ENCODE measurements around the gene GPR18. TPM values are rescaled to one million over a fixed set of nuclear protein-coding genes. Genes with fewer than 3 reads are reported as not detected.

The GPR18 gene
- total RNA-seq, 1 experiment from 2014 or later = not detected

DNA sequence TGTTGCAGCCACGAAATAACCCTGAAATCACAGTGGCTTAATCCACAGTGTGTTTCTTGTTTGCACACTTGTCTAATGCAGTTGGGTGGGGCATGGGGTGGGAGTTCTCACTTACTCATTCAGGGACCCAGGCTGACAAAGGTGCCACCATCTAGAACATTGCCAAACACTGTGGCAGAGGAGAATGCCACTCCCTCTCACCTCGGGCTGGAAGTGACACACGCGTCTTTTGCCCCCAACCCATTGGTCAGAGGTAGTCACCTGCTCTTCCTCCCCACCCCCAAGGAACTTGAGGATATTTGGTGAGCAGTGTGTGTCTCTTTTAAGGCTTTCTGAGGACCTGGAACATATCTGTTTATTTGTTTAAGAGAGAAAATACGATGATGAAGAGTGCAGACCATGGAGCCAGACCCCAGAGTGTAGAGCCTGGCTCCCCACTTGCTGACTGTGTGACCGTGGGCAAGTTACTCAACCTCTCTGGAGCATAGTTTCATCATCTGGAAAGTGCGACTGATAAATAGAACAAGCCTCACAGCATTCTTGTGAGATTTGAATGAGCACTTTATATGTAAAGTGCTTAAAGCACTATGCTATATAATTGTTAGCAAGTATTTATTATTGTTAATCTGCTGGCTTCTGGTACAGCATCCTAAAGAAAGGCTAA lies 31.6 kb upstream of the GPR18 start:
- no peak overlapping the region for H3K23ac ChIP-seq (ENCODE audit: insufficient read length, low read depth, low read length)
- no peak overlapping the region for H3K14ac ChIP-seq (ENCODE audit: insufficient read depth, low read length)
- H3K56ac ChIP-seq (ENCODE audit: insufficient read length, low read depth, low read length) = no peak overlapping the region
- no CpG with 5 or more reads among the region's 7 CpGs for WGBS (ENCODE audit: extremely low coverage, insufficient read length, low lambda C conversion rate)
- no peak overlapping the region for H3K4me2 ChIP-seq (ENCODE audit: insufficient read depth, insufficient read length, low read length)
- no peaks in the 10 kb centered on the region for H3K23me2 ChIP-seq (ENCODE audit: insufficient read length, low read depth, low read length, poor library complexity, severe bottlenecking)
- H3K18ac ChIP-seq (ENCODE audit: insufficient read length, low read depth, low read length) = no peak overlapping the region
- no peak overlapping the region for H3K27ac ChIP-seq (ENCODE audit: insufficient read length, low read depth, low read length)
- H4K91ac ChIP-seq (ENCODE audit: insufficient read length, low read depth, low read length) = no peak overlapping the region
- H3K79me1 ChIP-seq (ENCODE audit: insufficient read depth, low read depth, low read length, poor library complexity, severe bottlenecking) = no peaks in the 10 kb centered on the region
- Mint-ChIP-seq H3K9me3 (no peaks in the 10 kb centered on the region), H3K4me1 (peaks cover 0 to 5% of the 10 kb centered on the region in 2 experiments; a peak in 1 of 4 replicates), H3K27ac (peak overlapping the region in 1 of 3 experiments; percentile 24; a peak in 1 of 7 replicates), H3K36me3 (ENCODE audit: insufficient read depth in 1 of 3, low read depth in 3 of 3) (peaks cover 0 to 2% (median 0%) of the 10 kb centered on the region in 3 experiments; a peak in 2 of 7 replicates), H3K27me3 (ENCODE audit: low read depth) (no peaks in the 10 kb centered on the region), H3K4me3 (no peak overlapping the region)
- no peak overlapping the region for H2AFZ ChIP-seq (ENCODE audit: low read length)
- H2BK12ac ChIP-seq (ENCODE audit: insufficient read length, low read depth, low read length) = no peak overlapping the region
- no peak overlapping the region for H2AK5ac ChIP-seq (ENCODE audit: insufficient read length, low read length)
- H2BK120ac ChIP-seq (ENCODE audit: low read depth, low read length, poor library complexity, severe bottlenecking) = no peak overlapping the region
- H3T11ph ChIP-seq (ENCODE audit: low read length) = no peak overlapping the region
- H2BK20ac ChIP-seq (ENCODE audit: low read depth, low read length, poor library complexity, severe bottlenecking) = no peak overlapping the region
- H3K4me1 ChIP-seq (ENCODE audit: insufficient read depth, low read length) = no peaks in the 10 kb centered on the region
- no peak overlapping the region for H2BK5ac ChIP-seq (ENCODE audit: insufficient read length, low read length)
- DNase-seq = no peak
- no peak overlapping the region for H4K5ac ChIP-seq (ENCODE audit: insufficient read length, low read depth, low read length)
- no peaks in the 10 kb centered on the region for H3K79me2 ChIP-seq (ENCODE audit: insufficient read depth, low read length)
- H3K4ac ChIP-seq (ENCODE audit: low read depth, low read length) = no peak overlapping the region
- TF ChIP-seq, protein P1, sequence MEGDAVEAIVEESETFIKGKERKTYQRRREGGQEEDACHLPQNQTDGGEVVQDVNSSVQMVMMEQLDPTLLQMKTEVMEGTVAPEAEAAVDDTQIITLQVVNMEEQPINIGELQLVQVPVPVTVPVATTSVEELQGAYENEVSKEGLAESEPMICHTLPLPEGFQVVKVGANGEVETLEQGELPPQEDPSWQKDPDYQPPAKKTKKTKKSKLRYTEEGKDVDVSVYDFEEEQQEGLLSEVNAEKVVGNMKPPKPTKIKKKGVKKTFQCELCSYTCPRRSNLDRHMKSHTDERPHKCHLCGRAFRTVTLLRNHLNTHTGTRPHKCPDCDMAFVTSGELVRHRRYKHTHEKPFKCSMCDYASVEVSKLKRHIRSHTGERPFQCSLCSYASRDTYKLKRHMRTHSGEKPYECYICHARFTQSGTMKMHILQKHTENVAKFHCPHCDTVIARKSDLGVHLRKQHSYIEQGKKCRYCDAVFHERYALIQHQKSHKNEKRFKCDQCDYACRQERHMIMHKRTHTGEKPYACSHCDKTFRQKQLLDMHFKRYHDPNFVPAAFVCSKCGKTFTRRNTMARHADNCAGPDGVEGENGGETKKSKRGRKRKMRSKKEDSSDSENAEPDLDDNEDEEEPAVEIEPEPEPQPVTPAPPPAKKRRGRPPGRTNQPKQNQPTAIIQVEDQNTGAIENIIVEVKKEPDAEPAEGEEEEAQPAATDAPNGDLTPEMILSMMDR (conservative IDR thresholded peaks at IDR 0.05) = no peak
- H3K9ac ChIP-seq (ENCODE audit: extremely low read depth, insufficient read length, low read length) = no peak overlapping the region
- H2BK15ac ChIP-seq (ENCODE audit: low read depth, low read length) = no peak overlapping the region
- no peaks in the 10 kb centered on the region for H3K9me3 ChIP-seq (ENCODE audit: control insufficient read depth, low read depth, low read length)
- no peaks in the 10 kb centered on the region for H4K20me1 ChIP-seq (ENCODE audit: control insufficient read depth, insufficient read depth, insufficient read length)
- H4K8ac ChIP-seq (replicated peaks; ENCODE audit: insufficient read length, low read depth, low read length) = no peak overlapping the region
- H3K27me3 ChIP-seq (ENCODE audit: insufficient read depth, low read length) = no peaks in the 10 kb centered on the region

Data from H9 (cell line).